Measurements from ENCODE around the gene RBCK1.
"Not testable (repeated sequence)": the region's sequence is repeated elsewhere in the genome, so short reads cannot be mapped to it uniquely, and the experiment has no call there.

RBCK1 gene

DNA sequence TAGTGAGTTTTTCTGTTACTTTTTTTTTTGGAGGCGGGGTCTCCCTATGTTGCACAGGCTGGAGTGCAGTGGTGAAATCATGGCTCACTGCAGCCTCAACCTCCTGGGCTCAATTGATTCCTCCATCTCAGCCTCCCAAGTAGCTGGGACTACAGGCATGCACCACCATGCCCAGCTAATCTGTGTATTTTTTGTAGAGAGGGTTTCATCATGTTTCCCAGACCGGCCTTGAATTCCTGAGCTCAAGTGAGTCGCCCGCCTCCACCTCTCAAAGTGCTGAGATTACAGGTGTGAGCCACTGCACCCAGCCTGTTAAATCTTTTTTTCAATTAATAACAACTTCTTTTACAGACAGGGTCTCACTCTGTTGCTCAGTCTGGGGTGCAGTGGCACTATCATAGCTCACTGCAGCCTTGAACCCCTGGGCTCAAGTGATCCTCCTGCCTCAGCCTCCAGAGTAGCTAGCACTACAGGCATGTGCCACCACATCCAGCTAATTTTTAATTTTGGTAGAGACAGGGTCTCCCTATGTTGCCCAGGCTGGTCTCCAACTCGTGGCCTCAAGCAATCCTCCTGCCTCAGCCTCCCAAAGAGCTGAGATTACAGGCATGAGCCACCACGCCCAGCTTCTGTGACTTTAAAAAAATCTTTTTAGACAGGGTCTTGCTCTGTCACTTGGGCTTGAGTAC lies 68.6 kb downstream of the RBCK1 start:
- not testable (repeated sequence) for DNase-seq

DNA sequence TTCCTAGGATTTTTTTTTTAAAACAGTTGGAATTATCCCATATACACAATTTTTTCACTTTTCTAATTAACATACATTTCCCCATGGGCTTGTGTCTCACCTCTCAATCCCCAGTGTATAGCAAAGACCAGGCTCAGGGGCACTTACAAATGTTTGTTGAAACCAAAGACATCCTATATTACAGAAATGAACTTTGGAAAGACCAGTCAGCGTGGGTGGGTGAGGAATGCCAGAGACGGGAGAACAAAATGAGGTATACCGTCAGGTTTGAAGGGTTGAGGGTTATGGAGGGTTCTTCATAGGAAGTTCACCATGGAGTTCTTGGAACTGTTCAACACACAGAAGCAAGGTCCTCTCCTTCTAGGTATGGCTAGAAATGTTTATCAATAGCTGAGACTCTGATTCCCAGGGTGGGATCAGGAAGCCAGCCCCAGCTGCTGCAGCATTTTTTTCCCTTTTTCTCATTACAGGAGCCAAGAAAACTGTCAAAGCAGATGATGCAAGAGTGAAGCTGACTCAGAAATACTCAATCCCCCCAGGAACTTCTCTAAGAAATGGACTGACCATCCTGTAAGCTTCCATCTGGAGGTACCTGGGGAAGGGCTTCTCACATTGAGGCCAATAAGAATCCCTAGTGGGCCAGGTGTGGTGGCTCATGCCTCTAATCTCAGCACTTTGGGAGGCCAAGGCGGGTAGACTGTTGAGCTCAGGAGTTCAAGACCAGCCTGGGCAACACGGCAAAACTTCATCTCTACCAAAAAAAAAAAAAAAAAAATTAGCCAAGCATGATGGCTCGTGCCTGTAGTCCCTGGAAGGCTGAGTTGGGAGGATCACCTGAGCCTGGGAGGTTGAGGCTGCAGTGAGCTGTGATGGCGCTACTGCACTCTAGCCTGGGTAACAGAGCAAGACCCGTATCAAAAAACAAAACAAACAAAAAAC lies 70.2 kb downstream of the RBCK1 start:
- no peak for DNase-seq

DNA sequence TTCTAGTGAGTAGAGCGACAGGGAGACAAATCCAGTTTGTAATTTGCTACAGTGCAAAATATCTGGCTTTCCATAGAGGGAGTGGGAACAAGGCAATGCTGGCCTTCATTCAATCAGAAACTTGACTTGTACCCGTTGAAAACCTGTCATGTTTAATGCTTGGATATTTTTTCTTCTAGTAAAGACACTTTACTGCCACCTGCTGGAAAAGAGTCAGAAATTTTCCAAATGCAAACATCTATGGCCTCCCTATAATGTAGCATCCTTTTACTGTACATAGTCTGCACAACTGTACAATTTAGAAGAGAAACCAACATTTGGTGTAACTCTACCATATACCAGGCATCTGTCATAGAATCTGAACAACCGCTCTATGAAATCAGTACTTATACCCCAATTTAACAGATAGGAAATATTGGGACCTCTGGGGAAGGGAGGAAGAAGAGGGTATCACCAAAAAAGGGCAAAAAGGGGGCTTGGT lies 70.9 kb downstream of the RBCK1 start:
- DNase-seq = no peak

DNA sequence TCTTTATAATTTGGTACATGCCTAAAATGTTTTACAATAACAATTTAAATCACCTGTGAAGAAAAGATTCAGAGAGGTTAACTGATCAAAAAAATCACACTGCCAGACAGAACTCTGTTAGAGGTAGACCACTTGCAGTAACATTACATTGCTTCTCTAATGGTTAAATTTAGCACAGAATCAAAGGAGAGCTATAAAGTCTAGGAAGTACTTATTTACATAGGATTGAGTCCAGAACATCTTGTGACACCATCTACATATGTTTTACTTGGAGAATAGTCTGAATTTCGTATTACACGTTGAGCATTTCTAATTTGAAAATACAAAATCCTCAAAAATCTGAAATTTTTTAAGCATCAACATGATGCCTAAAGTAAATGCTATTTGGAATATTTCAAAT lies 71.4 kb downstream of the RBCK1 start:
- DNase-seq = no peak

DNA sequence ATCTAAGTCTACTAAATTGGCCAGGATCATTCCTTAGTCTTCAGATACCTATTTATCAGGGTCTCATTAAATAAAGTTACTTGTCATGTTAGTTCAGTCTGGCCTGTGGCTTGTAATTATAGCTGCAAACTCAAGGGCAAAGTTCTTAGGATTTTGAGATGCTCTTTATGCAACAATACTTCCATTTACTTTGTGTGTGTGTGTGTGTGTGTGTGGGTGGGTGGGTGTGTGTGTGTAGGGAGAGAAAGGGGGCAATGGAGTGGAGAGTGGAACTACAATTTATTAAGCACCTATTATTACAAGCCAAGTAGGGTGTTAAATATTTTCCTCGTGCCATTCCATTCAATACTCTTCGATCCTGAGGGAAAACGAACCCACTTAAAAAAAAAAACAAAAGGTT lies 71.9 kb downstream of the RBCK1 start:
- no peak for DNase-seq

DNA sequence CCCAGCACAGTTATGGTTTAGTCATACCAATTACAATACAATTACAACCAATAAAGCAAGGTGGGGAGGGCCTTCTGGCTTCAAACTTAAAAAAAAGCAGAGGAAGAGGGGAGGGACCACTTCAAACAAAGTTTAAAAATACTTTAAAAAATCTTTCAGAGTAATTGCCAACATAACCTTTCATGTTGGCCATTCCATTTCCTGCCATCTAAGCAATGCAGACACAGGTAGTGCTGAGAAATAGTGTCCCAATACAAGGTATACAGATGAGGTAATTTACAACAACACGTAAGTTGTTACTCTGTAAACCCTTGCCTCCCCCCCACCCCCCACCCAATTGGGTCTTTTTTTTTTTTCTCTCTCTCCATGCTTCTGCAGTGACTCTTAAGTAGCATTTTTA lies 73.1 kb downstream of the RBCK1 start:
- DNase-seq = no peak
